ENCODE data around the gene CLEC4F. TPM values are rescaled to one million over a fixed set of nuclear protein-coding genes. Genes with fewer than 3 reads are reported as not detected.

Gene CLEC4F
- total and polyA plus RNA-seq, 2 of the 13 experiments (the other 11 are each of a cell fraction or from before 2014, with no cell fraction given) = 0.12 to 0.13 TPM

DNA sequence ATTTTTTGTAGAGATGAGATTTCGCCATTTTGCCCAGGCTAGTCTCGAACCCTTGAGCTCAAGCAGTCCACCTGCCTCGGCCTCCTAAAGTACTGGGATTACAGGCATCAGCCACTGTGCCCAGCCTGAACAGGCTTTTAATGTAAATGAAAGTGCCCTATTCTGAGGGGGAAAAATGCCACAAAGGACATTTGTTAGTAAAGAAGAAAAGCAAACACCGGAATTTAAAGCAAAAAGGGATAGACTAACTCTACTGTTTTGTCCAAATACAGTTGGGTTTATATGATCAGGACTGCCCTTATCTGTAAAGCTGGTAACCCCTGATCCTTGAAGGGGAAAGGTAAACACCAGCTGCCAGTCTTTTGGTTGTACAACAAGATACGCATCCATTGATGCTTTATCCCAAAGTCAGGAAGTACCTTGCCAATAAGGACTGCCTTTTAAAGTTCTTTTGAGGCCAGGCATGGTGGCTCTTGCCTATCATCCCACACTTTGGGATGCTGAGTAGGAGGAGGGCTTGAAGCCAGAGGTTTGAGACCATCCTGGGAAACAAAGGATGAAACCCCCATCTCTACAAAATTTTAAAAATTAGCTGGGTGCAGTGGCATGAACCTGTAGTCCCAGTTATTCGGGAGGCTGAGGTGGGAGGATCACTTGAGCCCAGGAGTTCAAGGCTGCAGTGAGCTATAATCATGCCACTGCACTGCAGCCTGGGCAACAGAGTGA is 13.1 kb downstream of the CLEC4F start (continued):
- TF ChIP-seq ZNF142 (CRISPR knock-in tag; IDR thresholded peaks at IDR 0.05) = peak; percentile 68; the same call in 1 of the 2 replicates
- TF ChIP-seq, protein P1, sequence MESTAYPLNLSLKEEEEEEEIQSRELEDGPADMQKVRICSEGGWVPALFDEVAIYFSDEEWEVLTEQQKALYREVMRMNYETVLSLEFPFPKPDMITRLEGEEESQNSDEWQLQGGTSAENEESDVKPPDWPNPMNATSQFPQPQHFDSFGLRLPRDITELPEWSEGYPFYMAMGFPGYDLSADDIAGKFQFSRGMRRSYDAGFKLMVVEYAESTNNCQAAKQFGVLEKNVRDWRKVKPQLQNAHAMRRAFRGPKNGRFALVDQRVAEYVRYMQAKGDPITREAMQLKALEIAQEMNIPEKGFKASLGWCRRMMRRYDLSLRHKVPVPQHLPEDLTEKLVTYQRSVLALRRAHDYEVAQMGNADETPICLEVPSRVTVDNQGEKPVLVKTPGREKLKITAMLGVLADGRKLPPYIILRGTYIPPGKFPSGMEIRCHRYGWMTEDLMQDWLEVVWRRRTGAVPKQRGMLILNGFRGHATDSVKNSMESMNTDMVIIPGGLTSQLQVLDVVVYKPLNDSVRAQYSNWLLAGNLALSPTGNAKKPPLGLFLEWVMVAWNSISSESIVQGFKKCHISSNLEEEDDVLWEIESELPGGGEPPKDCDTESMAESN (CRISPR knock-in tag; conservative IDR thresholded peaks at IDR 0.05) = peak; percentile 72
- TF ChIP-seq RBAK (CRISPR knock-in tag; IDR thresholded peaks at IDR 0.05) = 0 out of 2 replicates have a peak, but pooled peaks have one; percentile 40
- TF ChIP-seq CC2D1A (CRISPR knock-in tag; IDR thresholded peaks at IDR 0.05) = peak; percentile 65; the same call in 1 of the 2 replicates
- peak; percentile 91 for TF ChIP-seq POGZ (CRISPR knock-in tag; IDR thresholded peaks at IDR 0.05)
- peak; percentile 47; the same call in 1 of the 2 replicates for TF ChIP-seq GATAD1 (CRISPR knock-in tag; IDR thresholded peaks at IDR 0.05)
- TF ChIP-seq POLR2G (IDR thresholded peaks at IDR 0.05; ENCODE audit: low read depth, low read length) = peak; percentile 67
- peak; percentile 87 for TF ChIP-seq HOXA5 (CRISPR knock-in tag; IDR thresholded peaks at IDR 0.05)
- peak; percentile 73; the same call in 1 of the 2 replicates for TF ChIP-seq ZNF264 (CRISPR knock-in tag; IDR thresholded peaks at IDR 0.05)
- TF ChIP-seq ASH2L (IDR thresholded peaks at IDR 0.05; ENCODE audit: insufficient read length, low read depth, low read length) = peak; percentile 44
- TF ChIP-seq ZNF7 (CRISPR knock-in tag; IDR thresholded peaks at IDR 0.05) = no peak
- TF ChIP-seq, protein P2, sequence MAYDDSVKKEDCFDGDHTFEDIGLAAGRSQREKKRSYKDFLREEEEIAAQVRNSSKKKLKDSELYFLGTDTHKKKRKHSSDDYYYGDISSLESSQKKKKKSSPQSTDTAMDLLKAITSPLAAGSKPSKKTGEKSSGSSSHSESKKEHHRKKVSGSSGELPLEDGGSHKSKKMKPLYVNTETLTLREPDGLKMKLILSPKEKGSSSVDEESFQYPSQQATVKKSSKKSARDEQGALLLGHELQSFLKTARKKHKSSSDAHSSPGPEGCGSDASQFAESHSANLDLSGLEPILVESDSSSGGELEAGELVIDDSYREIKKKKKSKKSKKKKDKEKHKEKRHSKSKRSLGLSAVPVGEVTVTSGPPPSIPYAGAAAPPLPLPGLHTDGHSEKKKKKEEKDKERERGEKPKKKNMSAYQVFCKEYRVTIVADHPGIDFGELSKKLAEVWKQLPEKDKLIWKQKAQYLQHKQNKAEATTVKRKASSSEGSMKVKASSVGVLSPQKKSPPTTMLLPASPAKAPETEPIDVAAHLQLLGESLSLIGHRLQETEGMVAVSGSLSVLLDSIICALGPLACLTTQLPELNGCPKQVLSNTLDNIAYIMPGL (CRISPR knock-in tag; IDR thresholded peaks at IDR 0.05; ENCODE audit: borderline replicate concordance in 1 of 2, low read depth in 1 of 2) = peak in 1 of 2 experiments; percentile 59; a peak in 1 of 4 replicates
- TF ChIP-seq ZNF557 (CRISPR knock-in tag; IDR thresholded peaks at IDR 0.05) = peak; percentile 90; the same call in 1 of the 2 replicates
- 0 out of 2 replicates have a peak, but pooled peaks have one; percentile 43 for TF ChIP-seq KDM3A (CRISPR knock-in tag; IDR thresholded peaks at IDR 0.05; ENCODE audit: low read depth)
- no peak for TF ChIP-seq GMEB1 (CRISPR knock-in tag; IDR thresholded peaks at IDR 0.05; ENCODE audit: borderline replicate concordance)
- TF ChIP-seq MED1 (CRISPR knock-in tag; IDR thresholded peaks at IDR 0.05) = peak; percentile 97

Measured in HepG2 (cell line).